SHP77 (cell line): ENCODE data around the gene SMIM5.

Experiments used
- DNase-seq, 2 experiments: peaks; one replicate each; lab custom pipeline; 2025; lab: John Stamatoyannopoulos, UW

Gene SMIM5

GRCh38 chr17:75603123-75603522, 30.1 kb upstream of the SMIM5 start:
- no peak for DNase-seq

GRCh38 chr17:75604034-75604695, 29.1 kb upstream of the SMIM5 start:
- no peak for DNase-seq

- no peak for DNase-seq
Observed at GRCh38 chr17:75605790-75606189, 27.4 kb upstream of the SMIM5 start.

- no peak for DNase-seq
Observed at GRCh38 chr17:75607086-75607485, 26.1 kb upstream of the SMIM5 start.

GRCh38 chr17:75610103-75610984, 22.9 kb upstream of the SMIM5 start:
- no peak for DNase-seq

- no peak for DNase-seq
Observed at GRCh38 chr17:75611851-75612429, 21.3 kb upstream of the SMIM5 start.

GRCh38 chr17:75612906-75613626, 20.2 kb upstream of the SMIM5 start:
- no peak for DNase-seq

GRCh38 chr17:75614006-75614405, 19.2 kb upstream of the SMIM5 start:
- peak in 1 of 2 experiments; percentile 13 for DNase-seq

- no peak for DNase-seq
Observed at GRCh38 chr17:75614556-75615270, 18.5 kb upstream of the SMIM5 start.

GRCh38 chr17:75615301-75615700, 17.9 kb upstream of the SMIM5 start:
- DNase-seq = peak; percentile 16 to 55

- DNase-seq = no peak
Observed at GRCh38 chr17:75616521-75617122, 16.6 kb upstream of the SMIM5 start.

GRCh38 chr17:75617218-75617617, 16.0 kb upstream of the SMIM5 start:
- DNase-seq = no peak

GRCh38 chr17:75617675-75618074, 15.6 kb upstream of the SMIM5 start:
- no peak for DNase-seq

GRCh38 chr17:75619506-75620431, 13.5 kb upstream of the SMIM5 start:
- peak; percentile 77 to 85 for DNase-seq

GRCh38 chr17:75621489-75621888, 11.7 kb upstream of the SMIM5 start:
- no peak for DNase-seq

GRCh38 chr17:75622076-75622475, 11.2 kb upstream of the SMIM5 start:
- no peak for DNase-seq

GRCh38 chr17:75622771-75623273, 10.4 kb upstream of the SMIM5 start:
- no peak for DNase-seq

- no peak for DNase-seq
Observed at GRCh38 chr17:75623386-75623785, 9.8 kb upstream of the SMIM5 start.

- no peak for DNase-seq
Observed at GRCh38 chr17:75624021-75624420, 9.2 kb upstream of the SMIM5 start.
